Stimulated activated CD4-positive, alpha-beta T cell treated with anti-CD3 and anti-CD28 coated beads, Interleukin-12 subunit alpha, Interleukin-12 subunit beta, amount 100 ng/mL, for 24 hours (primary cell): Measurements from ENCODE around the gene ANXA11.
A peak's percentile ranks its signal among the peaks of the same experiment; 100 is the strongest.
"Not testable (repeated sequence)": the region's sequence is repeated elsewhere in the genome, so short reads cannot be mapped to it uniquely, and the experiment has no call there.

ENCODE experiments used
- DNase-seq, 2 experiments: peaks; one replicate each; pipeline ENCODE4 v3.0.0-alpha.2; 2020; ENCODE audit warnings: low read depth in 2 of 2

The ANXA11 gene

GRCh38 chr10:80207768-80208370, 2.5 kb upstream of the ANXA11 start:
- no peak for DNase-seq

- DNase-seq, result no peak
Observed at GRCh38 chr10:80206277-80206655, 929 bp upstream of the ANXA11 start.

GRCh38 chr10:80204677-80205476, 460 bp downstream of the ANXA11 start:
- DNase-seq, result no peak

GRCh38 chr10:80203835-80204676, 1.3 kb downstream of the ANXA11 start:
- DNase-seq, result no peak

GRCh38 chr10:80202934-80203834, 2.2 kb downstream of the ANXA11 start:
- DNase-seq, result peak in 1 of 2 experiments; percentile 57

- not testable (repeated sequence) for DNase-seq
Observed at GRCh38 chr10:80202530-80202929, 2.8 kb downstream of the ANXA11 start.

GRCh38 chr10:80201608-80202141, 3.7 kb downstream of the ANXA11 start:
- DNase-seq, result no peak

GRCh38 chr10:80200687-80201086, 4.7 kb downstream of the ANXA11 start:
- no peak for DNase-seq

GRCh38 chr10:80200259-80200658, 5.1 kb downstream of the ANXA11 start:
- no peak for DNase-seq

GRCh38 chr10:80199828-80200227, 5.5 kb downstream of the ANXA11 start:
- DNase-seq, result no peak

GRCh38 chr10:80197972-80198916, 7.1 kb downstream of the ANXA11 start:
- DNase-seq, result no peak

GRCh38 chr10:80196950-80197315, 8.4 kb downstream of the ANXA11 start:
- no peak for DNase-seq

GRCh38 chr10:80196270-80196949, 8.9 kb downstream of the ANXA11 start:
- peak in 1 of 2 experiments; percentile 64 for DNase-seq

- DNase-seq, result no peak
Observed at GRCh38 chr10:80195046-80195574, 10.2 kb downstream of the ANXA11 start.

GRCh38 chr10:80194373-80195045, 10.8 kb downstream of the ANXA11 start:
- DNase-seq, result no peak

GRCh38 chr10:80192553-80192952, 12.8 kb downstream of the ANXA11 start:
- DNase-seq, result no peak

GRCh38 chr10:80191589-80192270, 13.6 kb downstream of the ANXA11 start:
- DNase-seq, result no peak

- DNase-seq, result no peak
Observed at GRCh38 chr10:80188713-80189112, 16.6 kb downstream of the ANXA11 start.
